GM18858 (cell line): ENCODE results near the gene P3H2.
"Not testable (repeated sequence)": the region's sequence is repeated elsewhere in the genome, so short reads cannot be mapped to it uniquely, and the experiment has no call there.

Experiments
- ATAC-seq: cut with Tn5 transposase; IDR thresholded peaks from one replicate; pipeline ENCODE4 v1.9.1; 2021; ENCODE audit not compliant: unreplicated experiment

P3H2 gene

GRCh38 chr3:189990826-189991225 lies 129.9 kb downstream of the P3H2 start:
- ATAC-seq, result no peak

DNA sequence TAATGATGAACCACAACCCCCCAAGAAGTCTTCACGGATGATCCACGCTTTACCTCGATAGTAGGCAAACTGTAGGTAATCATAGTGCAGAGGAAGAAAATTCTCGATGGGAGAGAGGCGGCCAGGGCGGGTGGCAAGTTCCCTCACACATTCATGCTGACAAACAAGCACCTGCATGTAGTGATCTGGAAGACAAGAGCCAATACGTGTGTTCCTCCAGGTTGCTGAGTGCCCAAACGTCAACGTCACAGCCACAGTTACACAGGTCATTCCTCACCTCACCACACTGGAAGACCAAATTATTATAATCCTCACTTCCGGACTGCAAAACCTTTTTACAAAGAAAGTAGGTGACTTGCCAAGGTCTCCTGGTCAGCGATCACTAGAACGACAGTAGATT lies 131.8 kb downstream of the P3H2 start:
- ATAC-seq, result no peak

- ATAC-seq, result no peak
Observed at GRCh38 chr3:189988322-189988721, 132.4 kb downstream of the P3H2 start.

GRCh38 chr3:189985948-189986347 lies 134.7 kb downstream of the P3H2 start:
- ATAC-seq, result no peak

DNA sequence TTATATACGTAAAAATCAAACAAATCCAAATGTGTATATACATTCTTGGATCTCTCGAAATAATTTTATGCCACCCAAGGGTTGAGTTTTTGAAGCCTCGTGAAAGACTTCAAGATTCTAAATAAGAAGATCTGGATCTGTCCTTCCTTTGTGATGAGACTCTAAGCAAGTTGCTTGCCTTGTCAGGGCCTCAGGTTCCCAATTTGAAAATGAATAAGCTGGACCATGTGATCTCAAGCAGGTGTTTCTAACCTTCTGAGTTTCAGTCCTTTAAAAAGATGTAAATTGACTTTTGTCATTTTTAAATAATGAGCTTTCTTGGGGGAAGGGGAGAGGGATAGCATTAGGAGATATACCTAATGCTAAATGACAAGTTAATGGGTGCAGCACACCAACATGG lies 137.1 kb downstream of the P3H2 start:
- no peak for ATAC-seq

- ATAC-seq, result no peak
Observed at GRCh38 chr3:189982321-189982945, 138.3 kb downstream of the P3H2 start.

DNA sequence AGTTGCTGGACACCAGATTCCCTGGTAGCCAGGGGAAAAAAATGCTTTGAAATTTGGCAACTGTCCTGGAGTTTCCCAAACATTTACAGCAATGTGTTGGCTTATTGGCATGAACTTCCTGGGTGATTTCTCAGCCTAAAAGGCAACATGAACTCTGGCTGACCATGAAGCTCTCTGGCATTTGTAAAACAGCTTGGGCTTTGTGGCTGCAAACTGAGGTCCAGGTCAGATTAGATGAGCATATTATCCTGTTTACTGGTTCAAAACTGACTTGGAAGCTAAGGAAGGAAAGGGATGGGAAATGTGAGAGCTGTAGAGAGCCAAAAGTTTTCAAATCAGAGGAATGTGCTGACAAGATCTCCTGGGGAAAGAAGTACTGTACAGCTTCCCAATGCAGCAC lies 139.0 kb downstream of the P3H2 start:
- ATAC-seq, result no peak

DNA sequence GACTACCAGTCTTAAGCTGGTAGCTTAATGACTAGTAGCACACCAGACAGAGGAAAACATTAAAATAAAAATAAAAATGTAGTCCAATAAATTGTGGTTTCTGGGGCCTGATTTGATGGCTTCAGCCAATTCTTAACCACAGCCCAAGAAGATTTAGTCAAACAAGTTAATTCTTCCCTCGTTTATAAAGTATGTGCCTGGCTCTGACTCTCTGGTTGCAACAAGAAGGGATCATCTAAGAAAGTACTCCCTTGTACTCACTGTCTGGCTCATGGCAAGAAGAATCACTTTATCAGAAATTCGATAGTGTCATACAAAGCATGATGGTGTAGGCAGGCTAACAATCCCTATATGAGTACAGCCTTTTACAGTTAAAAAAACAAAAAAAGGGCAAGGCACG lies 141.9 kb downstream of the P3H2 start:
- ATAC-seq, result no peak

DNA sequence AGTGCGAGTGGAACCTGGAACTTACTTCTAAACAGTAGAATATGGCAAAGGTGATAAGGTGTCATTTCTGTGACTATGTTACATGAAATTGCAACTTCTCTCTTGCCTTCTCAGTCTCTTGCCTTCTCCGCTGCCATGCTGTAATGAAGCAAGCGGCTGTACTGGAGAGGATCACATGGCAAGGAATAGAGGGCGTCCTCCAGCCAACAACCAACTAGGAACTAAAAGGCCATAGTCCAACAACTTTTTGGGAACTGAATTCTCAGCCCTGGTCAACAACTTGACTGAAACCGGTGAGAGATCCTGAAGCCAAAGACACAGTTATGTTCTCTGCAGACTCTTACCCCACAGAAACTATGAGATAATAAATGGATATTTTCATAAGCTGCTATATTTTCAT lies 143.5 kb downstream of the P3H2 start:
- no peak for ATAC-seq

- no peak for ATAC-seq
Observed at GRCh38 chr3:189975391-189975990, 145.2 kb downstream of the P3H2 start.

- ATAC-seq, result no peak
Observed at GRCh38 chr3:189974359-189974758, 146.3 kb downstream of the P3H2 start.

DNA sequence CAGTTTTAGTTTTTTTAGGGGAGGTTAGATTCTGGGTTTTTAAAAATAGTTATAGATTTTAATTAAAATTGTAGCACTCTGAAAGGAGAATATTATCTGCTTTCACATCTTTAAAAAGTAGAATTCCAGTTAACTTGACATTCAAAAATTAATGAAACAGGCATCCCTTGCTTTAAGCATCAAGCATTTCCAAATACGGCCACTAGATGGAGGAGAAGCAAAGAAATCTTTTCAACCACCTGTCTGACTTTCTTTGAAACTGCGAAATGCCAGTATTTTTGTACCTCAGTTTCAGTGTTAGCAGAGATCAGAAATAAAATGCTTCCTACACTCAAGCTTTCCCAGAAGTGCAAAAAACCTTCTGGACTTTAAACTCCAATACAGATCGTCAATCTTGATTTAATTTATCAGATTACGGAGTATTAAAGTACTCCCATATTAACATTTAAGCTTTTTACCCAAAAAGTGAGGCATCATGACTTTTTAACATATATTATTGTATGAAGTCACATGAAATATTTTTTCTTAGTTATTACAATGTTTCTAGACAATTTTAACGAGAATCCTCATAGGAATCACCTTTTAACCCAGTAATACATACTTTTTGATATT lies 153.3 kb downstream of the P3H2 start:
- ATAC-seq, result peak; percentile 70

DNA sequence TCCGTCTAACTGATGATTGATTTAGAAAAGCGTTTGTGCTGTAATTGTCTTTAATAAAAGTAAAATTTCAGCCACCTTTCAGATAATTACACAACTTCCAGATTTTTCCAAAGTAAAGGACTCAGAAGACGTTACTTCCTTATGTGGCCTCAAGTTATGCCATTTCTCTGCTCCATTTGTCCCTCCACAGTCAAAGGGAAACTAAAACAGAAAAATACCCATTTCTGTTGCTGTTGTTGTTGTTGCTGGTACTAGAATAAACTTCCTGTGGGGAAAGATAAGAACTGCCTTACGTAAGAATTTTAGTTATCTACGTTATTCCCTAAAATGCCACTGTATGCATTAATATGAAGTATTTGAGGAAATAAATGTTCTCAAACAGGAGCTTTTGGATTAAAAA lies 153.9 kb downstream of the P3H2 start:
- peak; percentile 43 for ATAC-seq

GRCh38 chr3:189964623-189965332 lies 155.9 kb downstream of the P3H2 start:
- ATAC-seq, result no peak

- ATAC-seq, result no peak
Observed at GRCh38 chr3:189962466-189962865, 158.2 kb downstream of the P3H2 start.

- ATAC-seq, result peak; percentile 70
Observed at GRCh38 chr3:189961522-189962161, 159.1 kb downstream of the P3H2 start.

- not testable (repeated sequence) for ATAC-seq
Observed at GRCh38 chr3:189961086-189961485, 159.6 kb downstream of the P3H2 start.

DNA sequence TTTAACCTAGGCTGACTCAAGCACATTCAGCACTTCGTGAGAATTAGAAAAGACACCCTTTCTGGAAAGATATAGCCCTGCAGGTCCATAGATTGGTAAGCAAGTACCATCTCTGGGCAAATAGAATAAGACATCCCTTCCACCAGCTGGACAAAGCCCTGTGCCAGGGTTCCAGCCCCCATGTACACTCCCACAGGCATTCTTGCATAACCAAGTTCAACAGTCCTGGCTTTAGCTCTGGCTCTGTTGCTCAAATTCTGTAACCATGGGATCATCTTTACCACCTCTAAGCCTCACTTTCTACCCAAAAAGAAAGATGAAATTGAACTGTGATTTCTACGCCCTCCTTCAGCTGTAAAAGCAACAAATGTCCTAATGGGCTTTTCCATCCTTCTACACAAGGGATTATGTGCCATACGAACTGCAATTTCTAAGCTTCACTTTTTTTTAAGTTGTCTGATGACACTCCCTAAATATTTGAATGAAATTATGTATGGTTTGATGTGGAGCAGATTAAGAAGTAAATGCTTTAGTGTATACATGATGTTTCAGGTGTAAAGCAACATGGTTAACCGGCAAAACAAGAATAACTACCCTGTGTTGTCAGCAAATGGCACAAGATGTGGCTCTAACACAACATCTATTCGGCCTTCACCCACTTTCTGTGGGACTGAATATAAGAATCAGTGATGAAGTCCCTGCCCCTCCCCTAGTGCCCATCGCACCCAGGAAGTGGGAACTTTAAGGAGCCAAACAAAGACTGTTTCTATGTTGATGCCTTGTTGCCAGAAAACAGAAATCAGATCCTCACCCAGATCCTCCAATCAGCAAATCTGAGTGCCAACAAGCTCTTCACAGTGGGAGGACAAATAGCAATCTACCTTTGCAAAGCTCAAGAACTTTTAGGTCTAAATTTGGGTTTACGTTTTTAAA lies 165.7 kb downstream of the P3H2 start:
- ATAC-seq, result no peak

DNA sequence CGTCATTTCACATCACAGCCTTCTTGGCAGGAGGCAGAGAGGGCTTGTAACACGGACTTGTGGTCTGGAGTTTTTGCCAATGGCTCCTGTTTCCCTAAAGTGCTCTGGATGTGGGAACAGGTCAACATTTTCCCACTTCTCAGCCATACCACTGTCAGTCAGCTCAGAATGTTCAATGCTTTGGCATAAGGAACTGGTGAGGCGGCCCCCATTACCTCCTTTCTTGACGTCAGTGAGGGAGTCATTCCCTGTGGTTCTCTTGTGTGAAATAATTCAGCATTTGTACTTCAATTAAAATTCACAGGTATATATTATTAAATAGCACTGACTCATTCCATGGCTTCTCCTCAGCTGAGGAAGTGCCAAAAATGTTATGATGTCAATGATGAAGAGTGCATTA lies 167.1 kb downstream of the P3H2 start:
- no peak for ATAC-seq

GRCh38 chr3:189952272-189952671 lies 168.4 kb downstream of the P3H2 start:
- ATAC-seq, result no peak
